ENCODE data around the gene HHAT. TPM values are rescaled to one million over a fixed set of nuclear protein-coding genes. Genes with fewer than 3 reads are reported as not detected.
A peak's percentile ranks its signal among the peaks of the same experiment; 100 is the strongest.

The HHAT gene
- polyA plus RNA-seq, 2 of the 4 experiments (the other 2 are of a cell fraction): 3.8 to 4.5 TPM

GRCh38 chr1:210631399-210631798 lies 302.7 kb downstream of the HHAT start:
- DNase-seq (ENCODE audit: low read depth in 1 of 2, low spot score in 1 of 2) (no peak), ATAC-seq (no peak), FAIRE-seq (no peak)
- H3K9me3 ChIP-seq: no peaks in the 10 kb centered on the region
- no peak for TF ChIP-seq JUN (IDR thresholded peaks at IDR 0.05)
- TF ChIP-seq GATA3 (IDR thresholded peaks at IDR 0.05; ENCODE audit: borderline replicate concordance): no peak
- TF ChIP-seq PBX3 (IDR thresholded peaks at IDR 0.05): no peak
- no peak for TF ChIP-seq NFE2L2 (conservative IDR thresholded peaks at IDR 0.05; ENCODE audit: low read length)
- no peak for TF ChIP-seq HOXA7 (CRISPR knock-in tag; IDR thresholded peaks at IDR 0.05)
- TF ChIP-seq POLR2AphosphoS2 (conservative IDR thresholded peaks at IDR 0.05; ENCODE audit: low read length): no peak
- no peak for TF ChIP-seq MYC (IDR thresholded peaks at IDR 0.05; ENCODE audit: borderline replicate concordance, low read length)
- TF ChIP-seq HOXB13 (CRISPR knock-in tag; IDR thresholded peaks at IDR 0.05; ENCODE audit: low read depth): no peak
- 80% methylated on average over 3 of the region's 3 CpGs for WGBS (ENCODE audit: missing lambda C conversion rate)
- CTCF ChIA-PET: interaction anchor here (0.7 to 1.8 kb wide), 4 partner anchors 23 to 224 kb away, joined by 3 to 5 read pairs (median 4); no protein-coding TSS in a partner anchor
- peaks cover 19% of the 10 kb centered on the region for H3K4me1 ChIP-seq
- peak overlapping the region in 1 of 2 experiments; percentile 26; a peak in 1 of 6 replicates for H3K27ac ChIP-seq
- POLR2A ChIA-PET: no interaction called here
- H3K4me3 ChIP-seq: no peak overlapping the region
- no peak overlapping the region for H3K4me2 ChIP-seq

GRCh38 chr1:210633140-210633539 lies 304.4 kb downstream of the HHAT start:
- Histone ChIP-seq H3K9me3 (no peaks in the 10 kb centered on the region), H3K4me3 (no peak overlapping the region), H3K4me2 (no peak overlapping the region), H3K27ac (no peak overlapping the region), H3K4me1 (peaks cover 9% of the 10 kb centered on the region)
- no peak for ATAC-seq
- no peak for FAIRE-seq
- 72% methylated on average over 3 of the region's 3 CpGs for WGBS (ENCODE audit: missing lambda C conversion rate)
- TF ChIP-seq SREBF2 (IDR thresholded peaks at IDR 0.05) (no peak), RFX5 (IDR thresholded peaks at IDR 0.05) (no peak), FOSL2 (IDR thresholded peaks at IDR 0.05) (no peak), FOSL2 (CRISPR knock-in tag; IDR thresholded peaks at IDR 0.05) (no peak), KDM1A (IDR thresholded peaks at IDR 0.05; ENCODE audit: low read depth) (no peak), ZFP36 (IDR thresholded peaks at IDR 0.05; ENCODE audit: borderline replicate concordance, partially characterized antibody) (no peak), RAD21 (conservative IDR thresholded peaks at IDR 0.05 in 1 of 2, IDR thresholded peaks at IDR 0.05 in 1 of 2) (no peak), HEYL (CRISPR knock-in tag; IDR thresholded peaks at IDR 0.05) (no peak), CBX2 (IDR thresholded peaks at IDR 0.05; ENCODE audit: borderline replicate concordance, low read depth) (no peak), EP300 (IDR thresholded peaks at IDR 0.05) (no peak), HOXA7 (CRISPR knock-in tag; IDR thresholded peaks at IDR 0.05) (no peak), NR3C1 (IDR thresholded peaks at IDR 0.05) (no peak), ELK1 (IDR thresholded peaks at IDR 0.05; ENCODE audit: low read depth, low read length) (no peak), HES2 (IDR thresholded peaks at IDR 0.05) (no peak), JUN (IDR thresholded peaks at IDR 0.05) (no peak), ATOH8 (CRISPR knock-in tag; IDR thresholded peaks at IDR 0.05; ENCODE audit: low read depth) (no peak), HOXB13 (CRISPR knock-in tag; IDR thresholded peaks at IDR 0.05; ENCODE audit: low read depth) (no peak), POLR2AphosphoS2 (conservative IDR thresholded peaks at IDR 0.05; ENCODE audit: low read length) (no peak), ZNF302 (CRISPR knock-in tag; IDR thresholded peaks at IDR 0.05) (no peak), CEBPB (IDR thresholded peaks at IDR 0.05) (no peak), USF2 (IDR thresholded peaks at IDR 0.05) (no peak)
- CTCF ChIA-PET: interaction anchor here (1.0 to 1.7 kb wide), 2 partner anchors 10 to 13 kb away, joined by 3 to 4 read pairs; no protein-coding TSS in a partner anchor
- DNase-seq (ENCODE audit: low read depth in 1 of 2, low spot score in 1 of 2): no peak
- POLR2A ChIA-PET: no interaction called here
